ENCODE results near the gene CFAP54.
"Not testable (repeated sequence)": the region's sequence is repeated elsewhere in the genome, so short reads cannot be mapped to it uniquely, and the experiment has no call there.

CFAP54 gene, protein sequence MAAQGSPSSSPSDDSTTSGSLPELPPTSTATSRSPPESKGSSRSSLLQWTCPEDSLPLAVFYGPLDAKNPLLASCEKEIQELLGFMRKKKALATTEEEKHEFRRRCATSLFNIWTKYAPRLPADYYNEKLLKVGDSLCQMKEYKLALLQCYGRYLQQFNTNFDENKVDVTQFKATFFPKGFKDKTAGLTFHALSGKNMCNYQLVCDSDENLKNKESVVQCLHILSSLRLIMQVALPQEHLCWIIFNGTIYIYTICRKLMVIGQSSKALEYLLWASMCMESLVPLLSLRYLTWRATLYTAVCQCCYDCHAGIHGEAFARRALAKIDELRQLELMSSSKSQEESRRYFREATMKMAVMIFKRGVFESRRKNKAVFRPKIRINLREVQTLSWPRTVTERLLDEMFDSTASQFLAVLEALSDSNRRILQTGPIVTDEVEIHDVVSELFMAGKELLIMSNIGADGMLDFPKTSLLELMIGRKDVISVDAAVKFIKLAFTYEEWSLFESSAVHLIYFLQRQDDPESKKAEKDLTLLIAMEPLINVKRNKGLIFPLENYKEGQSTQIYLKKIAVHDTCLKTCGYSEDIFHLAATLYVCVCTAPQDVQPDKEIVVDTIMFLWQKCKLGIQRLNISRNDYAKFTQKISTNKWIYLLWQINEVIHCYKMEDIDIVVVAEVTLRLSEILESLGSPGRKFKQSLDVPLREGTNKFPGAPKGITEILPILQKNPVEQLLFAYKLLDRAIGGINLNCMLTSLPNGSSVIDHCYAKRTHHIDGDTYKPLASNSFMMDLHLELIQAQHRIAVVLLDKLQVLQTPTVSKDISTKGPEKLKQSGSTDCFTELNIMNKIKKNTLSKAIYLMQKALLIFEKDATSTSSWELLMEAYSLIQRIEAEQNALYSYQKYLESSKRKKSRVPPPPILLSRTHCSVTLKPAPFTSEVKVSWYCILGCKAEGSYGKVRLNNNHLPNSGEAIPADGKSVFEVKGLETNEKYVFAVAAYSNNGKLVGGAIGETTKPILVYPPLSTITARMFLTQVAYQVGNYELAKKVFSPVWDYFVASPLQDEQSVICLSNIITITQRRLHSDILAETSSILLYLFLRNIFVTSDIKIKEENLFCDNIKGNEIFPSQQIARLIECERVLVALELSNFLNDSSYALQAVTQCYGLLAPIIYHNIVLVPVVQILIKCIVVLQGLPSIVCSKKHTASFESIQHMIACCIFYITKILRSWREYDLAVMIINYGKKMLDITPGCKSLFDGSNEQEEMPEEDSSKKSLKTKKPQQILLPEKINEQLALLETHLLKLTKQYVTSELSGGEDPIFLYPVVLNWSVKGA (N-terminal part only)

DNA sequence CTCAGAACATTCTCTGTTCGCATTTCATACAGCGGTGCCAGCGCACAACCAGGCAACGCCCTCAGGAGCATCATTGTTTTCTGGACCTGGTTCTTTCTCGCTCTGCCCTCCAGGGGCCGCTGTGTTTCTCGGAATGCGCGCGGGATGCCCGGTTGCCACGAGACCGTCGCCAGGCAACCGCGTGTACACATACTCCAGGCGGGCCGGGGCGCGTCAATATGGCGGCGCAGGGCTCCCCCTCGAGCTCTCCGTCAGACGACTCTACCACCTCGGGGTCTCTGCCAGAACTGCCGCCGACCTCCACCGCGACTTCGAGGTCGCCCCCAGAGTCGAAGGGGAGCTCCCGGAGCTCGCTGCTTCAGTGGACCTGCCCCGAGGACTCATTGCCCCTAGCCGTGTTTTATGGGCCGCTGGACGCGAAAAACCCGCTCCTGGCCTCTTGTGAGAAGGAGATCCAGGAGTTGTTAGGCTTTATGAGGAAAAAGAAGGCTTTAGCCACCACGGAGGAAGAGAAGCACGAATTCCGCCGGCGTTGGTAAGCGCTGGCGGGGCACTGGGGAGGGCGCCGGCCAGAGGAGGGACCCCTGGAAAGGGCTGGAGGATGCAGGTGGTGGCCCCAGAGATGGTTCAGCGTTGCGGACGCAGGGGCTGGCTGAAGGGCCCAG lies at the start of gene CFAP54:
Gene CFAP54, plus strand, starts transcription at position 186 of the 665 bp plus-strand sequence. Its CDS starts 33 bp downstream, at position 219.
- peak; percentile 80 for DNase-seq

DNA sequence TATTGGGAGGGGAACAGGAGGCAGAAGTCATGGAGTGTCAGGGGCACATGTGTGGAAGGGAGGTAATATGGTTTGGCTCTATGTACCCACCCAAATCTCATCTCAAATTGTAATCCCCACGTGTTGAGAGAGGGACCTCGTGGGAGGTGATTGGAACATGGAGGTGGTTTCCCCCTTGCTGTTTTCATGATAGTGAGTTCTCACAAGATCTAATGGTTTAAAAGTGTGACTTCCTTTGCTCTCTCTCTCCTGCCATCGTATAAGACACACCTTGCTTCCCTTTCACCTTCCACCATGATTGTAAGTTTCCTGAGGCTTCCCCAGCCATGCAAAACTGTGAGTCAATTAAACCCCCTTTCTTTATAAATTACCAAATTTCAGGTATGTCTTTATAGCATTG lies 47.6 kb upstream of the CFAP54 start:
- no peak for DNase-seq

- DNase-seq, result no peak
These were observed 46.5 kb upstream of the CFAP54 start for GRCh38 chr12:96442906-96443305.

DNA sequence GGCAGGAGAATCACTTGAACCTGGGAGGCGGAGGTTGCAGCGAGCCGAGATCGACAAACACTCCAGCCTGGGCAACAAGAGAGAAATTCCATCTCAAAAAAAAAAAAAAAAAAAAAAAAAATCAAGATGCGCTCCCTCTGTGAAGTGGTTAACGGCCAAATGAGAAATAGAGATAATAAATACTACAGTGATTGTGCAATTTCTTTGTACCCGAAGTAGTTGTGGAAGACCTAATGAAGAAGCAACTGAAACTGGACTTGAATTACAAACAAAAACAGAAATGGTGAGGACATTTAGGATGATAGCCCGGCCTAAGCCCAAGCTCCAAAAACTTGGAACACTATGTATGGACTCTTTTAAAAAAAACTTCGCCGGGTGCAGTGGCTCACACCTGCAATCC lies 45.0 kb upstream of the CFAP54 start:
- no peak for DNase-seq

GRCh38 chr12:96445691-96446583 lies 43.4 kb upstream of the CFAP54 start:
- DNase-seq, result no peak

DNA sequence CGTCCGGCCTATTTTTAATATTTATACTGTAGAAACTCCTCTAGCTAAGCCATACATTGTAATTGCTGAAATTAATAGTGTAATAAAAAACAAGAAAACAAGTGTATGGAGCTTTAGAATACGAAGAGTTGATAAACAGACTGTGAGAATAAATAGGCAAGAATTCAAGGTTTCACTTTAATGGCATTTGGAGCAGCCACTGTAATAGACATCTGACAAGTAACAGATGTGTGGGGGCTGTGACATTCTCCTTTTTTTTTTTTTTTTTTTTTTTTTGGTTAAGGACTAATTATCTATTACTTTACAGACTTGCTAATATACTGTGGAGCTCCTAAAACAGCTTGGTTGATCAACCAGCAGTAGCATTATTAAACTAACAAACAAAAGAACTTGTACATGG lies 42.1 kb upstream of the CFAP54 start:
- no peak for DNase-seq

- no peak for DNase-seq
These were observed 41.1 kb upstream of the CFAP54 start for GRCh38 chr12:96448300-96448699.

DNA sequence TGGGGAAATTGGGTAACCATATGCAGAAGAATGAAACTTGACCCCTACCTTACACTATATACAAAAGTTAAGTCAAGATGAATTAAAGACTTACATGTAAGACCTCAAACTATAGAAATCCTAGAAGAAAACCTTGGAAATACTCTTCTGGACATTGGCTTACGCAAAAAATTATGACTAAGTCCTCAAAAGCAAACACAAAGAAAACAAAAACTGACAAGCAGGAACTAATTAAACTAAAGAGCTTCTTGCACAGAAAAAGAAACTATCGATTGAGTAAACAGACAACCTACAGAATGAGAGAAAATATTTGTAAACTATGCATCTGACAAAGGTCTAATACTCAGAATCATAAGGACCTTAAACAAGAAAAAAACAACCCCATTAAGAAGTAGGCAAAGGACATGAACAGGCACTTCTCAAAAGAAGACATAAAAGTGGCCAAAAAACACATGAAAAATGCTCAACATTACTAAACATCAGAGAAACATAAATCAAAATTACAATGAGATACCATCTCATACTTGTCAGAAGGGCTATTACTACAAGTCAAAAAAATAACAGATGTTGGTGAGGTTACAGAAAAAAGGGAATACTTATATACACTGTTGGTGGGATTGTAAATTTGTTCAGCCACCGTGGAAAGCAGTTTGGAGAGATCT lies 37.0 kb upstream of the CFAP54 start:
- no peak for DNase-seq

GRCh38 chr12:96454396-96454795 lies 35.0 kb upstream of the CFAP54 start:
- DNase-seq, result no peak

GRCh38 chr12:96456265-96456974 lies 33.0 kb upstream of the CFAP54 start:
- DNase-seq, result no peak

- DNase-seq, result no peak
These were observed 32.0 kb upstream of the CFAP54 start for GRCh38 chr12:96457191-96457930.

DNA sequence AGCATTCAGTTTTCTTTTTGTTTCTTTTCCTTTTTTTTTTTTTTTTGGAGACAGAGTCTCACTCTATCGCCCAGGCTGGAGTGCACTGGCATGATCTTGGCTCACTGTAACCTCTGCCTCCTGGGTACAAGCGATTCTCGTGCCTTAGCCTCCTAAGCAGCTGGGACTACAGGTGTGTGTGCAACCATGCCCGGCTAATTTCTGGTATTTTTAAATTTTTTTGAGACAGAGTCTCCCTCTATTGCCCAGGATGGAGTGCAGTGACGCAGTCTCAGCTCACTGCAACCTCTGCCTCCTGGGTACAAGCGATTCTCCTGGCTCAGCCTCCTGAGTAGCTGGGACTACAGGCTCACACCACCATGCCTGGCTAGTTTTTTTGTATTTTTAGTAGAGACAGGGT lies 30.1 kb upstream of the CFAP54 start:
- DNase-seq, result not testable (repeated sequence)

- DNase-seq, result no peak
These were observed 26.7 kb upstream of the CFAP54 start for GRCh38 chr12:96462571-96463280.

GRCh38 chr12:96465896-96466295 lies 23.5 kb upstream of the CFAP54 start:
- DNase-seq, result no peak

GRCh38 chr12:96466939-96467751 lies 22.2 kb upstream of the CFAP54 start:
- DNase-seq, result no peak

GRCh38 chr12:96471368-96472050 lies 17.9 kb upstream of the CFAP54 start:
- DNase-seq, result no peak

- DNase-seq, result no peak
These were observed 17.0 kb upstream of the CFAP54 start for GRCh38 chr12:96472384-96472783.
